ENCODE data around the gene MED12L.
"Not testable (repeated sequence)": the region's sequence is repeated elsewhere in the genome, so short reads cannot be mapped to it uniquely, and the experiment has no call there.

The MED12L gene

DNA sequence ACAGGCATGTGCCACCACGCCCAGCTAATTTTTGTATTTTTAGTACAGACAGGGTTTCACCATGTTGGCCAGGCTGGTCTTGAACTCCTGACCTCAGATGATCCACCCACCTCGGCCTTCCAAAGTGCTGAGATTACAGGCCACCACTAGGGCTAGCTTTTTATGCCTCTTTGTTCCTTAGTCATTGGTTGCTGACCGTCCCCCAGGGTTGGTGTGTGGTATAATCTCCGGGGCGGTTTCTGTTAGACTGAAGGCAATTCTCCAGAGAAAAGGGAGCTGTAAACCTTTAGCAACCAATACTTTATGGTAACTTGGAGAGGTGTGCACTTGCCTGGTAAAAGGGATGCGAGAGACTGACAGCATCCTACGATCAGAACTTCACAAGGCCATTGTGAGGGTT, 12.6 kb upstream of the MED12L start:
- H3K27ac ChIP-seq (ENCODE audit: low read depth in 2 of 2, low read length in 2 of 2); H3K36me3 ChIP-seq (ENCODE audit: control insufficient read depth in 2 of 2, insufficient read depth in 2 of 2, low read length in 2 of 2); H3K4me3 ChIP-seq (ENCODE audit: low read length in 2 of 2): not testable (repeated sequence)

DNA sequence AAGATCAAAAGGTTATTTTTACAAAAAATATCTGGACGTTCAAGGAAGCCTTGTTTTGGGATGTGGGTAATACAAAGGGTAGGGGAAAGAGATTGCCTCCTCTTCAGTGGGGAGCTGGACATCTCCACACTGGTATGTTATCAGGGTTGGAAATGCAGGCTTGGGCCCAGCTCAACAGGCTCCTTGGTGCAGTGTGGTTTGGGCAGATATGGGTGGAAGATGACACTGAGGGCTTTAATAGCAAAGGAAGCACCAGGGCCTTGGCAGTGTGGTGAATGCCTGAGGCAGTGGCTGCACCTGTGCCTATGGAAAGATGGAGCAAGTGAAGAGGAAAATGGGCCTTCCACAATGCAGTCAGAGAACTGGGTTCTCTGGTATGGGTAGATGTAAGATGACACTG, 11.2 kb upstream of the MED12L start:
- H3K4me3 ChIP-seq (ENCODE audit: low read length in 2 of 2) = no peak overlapping the region

More for the DNA sequence above, 12.6 kb upstream of the MED12L start:
- H3K27me3 ChIP-seq (ENCODE audit: control insufficient read depth in 2 of 2, insufficient read depth in 2 of 2, low read length in 2 of 2); H3K4me1 ChIP-seq (ENCODE audit: control insufficient read depth in 2 of 2, insufficient read depth in 2 of 2, low read length in 2 of 2); H3K9me3 ChIP-seq (ENCODE audit: control insufficient read depth in 2 of 2, low read length in 2 of 2); H3K9ac ChIP-seq (ENCODE audit: low read depth in 1 of 2, low read length in 2 of 2): not testable (repeated sequence)

DNA sequence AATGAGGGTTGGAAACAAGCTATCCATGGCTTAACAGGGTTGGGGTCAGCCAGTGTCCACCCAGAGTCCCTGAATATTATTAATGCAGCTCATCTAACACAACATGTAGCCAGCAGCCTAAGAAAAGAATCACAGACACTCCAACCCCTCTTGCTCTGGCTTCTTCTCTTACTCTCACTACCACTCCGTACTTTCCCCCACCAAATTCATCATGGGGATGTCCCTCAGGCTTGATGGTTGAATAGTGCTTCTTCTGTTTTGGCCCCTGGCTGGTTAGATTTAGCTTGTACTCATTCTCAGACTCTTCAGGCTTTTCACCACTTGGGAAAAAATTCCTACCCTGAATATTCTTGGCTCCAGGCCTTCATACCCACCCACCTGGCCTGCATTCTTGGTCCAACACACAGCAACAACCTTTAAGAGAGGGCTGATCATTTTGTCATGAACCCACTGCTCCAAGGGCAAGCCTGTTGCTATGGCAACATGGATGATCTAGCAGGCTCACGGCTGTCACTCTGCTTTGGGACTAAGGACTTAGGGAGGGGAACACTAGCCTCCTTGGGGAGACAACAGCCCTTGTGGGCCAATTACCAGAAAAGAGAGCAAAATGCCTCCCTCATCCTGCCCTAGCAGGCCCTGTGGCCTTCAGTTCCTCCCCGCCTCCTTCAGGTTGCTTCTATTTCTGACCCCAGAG, 9.4 kb upstream of the MED12L start:
- Histone ChIP-seq H3K9me3 (ENCODE audit: control insufficient read depth in 2 of 2, low read length in 2 of 2) (no peaks in the 10 kb centered on the region), H3K4me3 (ENCODE audit: low read length in 2 of 2) (no peak overlapping the region), H3K36me3 (ENCODE audit: control insufficient read depth in 2 of 2, insufficient read depth in 2 of 2, low read length in 2 of 2) (no peaks in the 10 kb centered on the region), H3K4me1 (ENCODE audit: control insufficient read depth in 2 of 2, insufficient read depth in 2 of 2, low read length in 2 of 2) (no peaks in the 10 kb centered on the region), H3K9ac (ENCODE audit: low read depth in 1 of 2, low read length in 2 of 2) (no peak overlapping the region), H3K27ac (ENCODE audit: low read depth in 2 of 2, low read length in 2 of 2) (no peak overlapping the region), H3K27me3 (ENCODE audit: control insufficient read depth in 2 of 2, insufficient read depth in 2 of 2, low read length in 2 of 2) (peaks cover 0 to 3% of the 10 kb centered on the region in 2 donors)

More for the DNA sequence above, 11.2 kb upstream of the MED12L start:
- no peaks in the 10 kb centered on the region for H3K27me3 ChIP-seq (ENCODE audit: control insufficient read depth in 2 of 2, insufficient read depth in 2 of 2, low read length in 2 of 2)
- H3K36me3 ChIP-seq (ENCODE audit: control insufficient read depth in 2 of 2, insufficient read depth in 2 of 2, low read length in 2 of 2) = no peaks in the 10 kb centered on the region
- H3K9ac ChIP-seq (ENCODE audit: low read depth in 1 of 2, low read length in 2 of 2) = no peak overlapping the region
- H3K4me1 ChIP-seq (ENCODE audit: control insufficient read depth in 2 of 2, insufficient read depth in 2 of 2, low read length in 2 of 2) = no peaks in the 10 kb centered on the region
- no peak overlapping the region for H3K27ac ChIP-seq (ENCODE audit: low read depth in 2 of 2, low read length in 2 of 2)
- H3K9me3 ChIP-seq (ENCODE audit: control insufficient read depth in 2 of 2, low read length in 2 of 2) = no peaks in the 10 kb centered on the region

DNA sequence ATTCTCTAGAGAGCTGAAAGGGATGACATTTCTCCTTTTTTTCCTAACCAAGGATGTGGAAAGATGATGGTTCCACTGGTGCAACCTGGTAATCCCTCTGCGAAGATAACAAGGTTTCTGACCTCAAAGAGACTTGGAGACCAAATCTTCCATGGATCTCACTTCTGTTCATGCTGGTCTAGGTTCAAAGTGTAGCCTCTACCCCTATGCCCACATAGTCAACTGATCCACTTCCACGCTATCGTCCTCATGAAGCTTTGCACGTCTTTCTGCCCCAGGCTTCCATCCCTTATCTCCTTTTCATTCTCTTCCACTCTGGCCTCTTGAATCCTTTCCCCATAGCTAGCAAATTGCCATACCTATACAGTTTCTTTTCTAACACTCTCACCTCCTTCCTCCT, 8.8 kb upstream of the MED12L start:
- H3K4me1 ChIP-seq (ENCODE audit: control insufficient read depth in 2 of 2, insufficient read depth in 2 of 2, low read length in 2 of 2) = no peaks in the 10 kb centered on the region
- no peaks in the 10 kb centered on the region for H3K9me3 ChIP-seq (ENCODE audit: control insufficient read depth in 2 of 2, low read length in 2 of 2)
- H3K9ac ChIP-seq (ENCODE audit: low read depth in 1 of 2, low read length in 2 of 2) = no peak overlapping the region
- no peak overlapping the region for H3K4me3 ChIP-seq (ENCODE audit: low read length in 2 of 2)
- peaks cover 0 to 3% of the 10 kb centered on the region in 2 donors for H3K27me3 ChIP-seq (ENCODE audit: control insufficient read depth in 2 of 2, insufficient read depth in 2 of 2, low read length in 2 of 2)
- no peaks in the 10 kb centered on the region for H3K36me3 ChIP-seq (ENCODE audit: control insufficient read depth in 2 of 2, insufficient read depth in 2 of 2, low read length in 2 of 2)
- no peak overlapping the region for H3K27ac ChIP-seq (ENCODE audit: low read depth in 2 of 2, low read length in 2 of 2)

DNA sequence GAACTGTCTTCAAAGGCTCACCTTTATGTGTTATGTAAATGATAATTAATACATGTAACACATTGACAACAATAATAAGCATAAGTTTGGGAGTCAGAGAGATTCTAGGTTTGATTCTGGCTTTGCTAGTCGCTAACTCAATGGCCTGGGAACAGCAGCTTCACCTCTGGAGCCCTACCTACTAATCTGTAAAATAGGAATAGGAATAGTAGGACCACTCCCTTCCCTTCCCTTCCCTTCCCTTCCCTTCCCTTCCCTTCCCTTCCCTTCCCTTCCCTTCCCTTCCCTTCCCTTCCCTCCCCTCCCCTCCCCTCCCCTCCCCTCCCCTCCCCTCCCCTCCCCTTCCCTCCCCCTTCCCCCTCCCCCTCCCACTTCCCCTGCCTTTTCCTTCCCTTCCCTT, 4.4 kb upstream of the MED12L start:
- not testable (repeated sequence) for H3K9ac ChIP-seq (ENCODE audit: low read depth in 1 of 2, low read length in 2 of 2); H3K4me3 ChIP-seq (ENCODE audit: low read length in 2 of 2); H3K36me3 ChIP-seq (ENCODE audit: control insufficient read depth in 2 of 2, insufficient read depth in 2 of 2, low read length in 2 of 2); H3K27ac ChIP-seq (ENCODE audit: low read depth in 2 of 2, low read length in 2 of 2); H3K9me3 ChIP-seq (ENCODE audit: control insufficient read depth in 2 of 2, low read length in 2 of 2); H3K4me1 ChIP-seq (ENCODE audit: control insufficient read depth in 2 of 2, insufficient read depth in 2 of 2, low read length in 2 of 2)
- H3K27me3 ChIP-seq (ENCODE audit: control insufficient read depth in 2 of 2, insufficient read depth in 2 of 2, low read length in 2 of 2) = peaks cover 9 to 14% of the 10 kb centered on the region in 2 donors

DNA sequence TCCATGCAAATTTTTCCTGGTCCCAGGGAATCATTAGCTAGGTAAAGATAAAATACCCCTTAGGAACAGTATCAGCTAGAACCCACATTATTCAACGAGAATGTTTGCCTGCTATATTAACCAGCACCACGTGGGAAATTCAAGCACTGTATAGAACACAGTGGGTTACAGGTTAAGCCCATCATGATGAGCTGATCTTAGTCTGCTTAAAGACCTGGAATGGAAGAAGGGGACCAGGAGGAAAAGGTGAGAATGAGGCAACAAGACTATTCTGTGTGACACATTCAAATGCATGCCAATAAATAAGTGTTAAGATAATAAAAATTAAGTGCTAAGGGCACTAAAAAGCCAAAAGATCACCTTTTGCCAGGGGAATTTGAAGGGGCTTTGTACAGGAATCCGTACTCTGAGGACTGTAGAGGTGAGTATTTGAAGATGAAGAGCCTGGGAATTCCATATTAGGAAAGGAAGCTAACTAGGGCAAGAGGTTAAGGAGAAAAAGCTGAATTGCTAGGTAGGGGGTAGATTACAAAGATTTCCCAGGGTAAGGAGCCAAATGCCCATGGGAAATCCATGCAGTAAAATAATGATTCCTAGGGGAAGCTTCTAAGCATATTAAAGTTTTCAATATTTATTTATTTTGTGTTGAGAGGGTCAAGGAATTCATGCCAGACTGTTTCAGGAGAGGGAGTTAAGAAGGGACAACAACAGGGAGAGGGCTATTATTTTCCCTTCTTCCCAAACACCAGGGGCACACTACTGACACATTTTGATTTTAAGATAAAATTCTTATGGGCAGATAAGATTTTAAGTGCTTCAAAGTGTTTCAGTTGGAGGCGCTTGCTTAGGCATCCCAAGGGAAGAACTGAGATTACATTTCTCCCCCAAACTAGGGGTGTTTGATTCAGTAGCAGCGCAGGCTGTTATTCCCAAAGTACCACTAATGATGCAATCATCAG, 2.3 kb upstream of the MED12L start:
- Histone ChIP-seq H3K4me1 (ENCODE audit: control insufficient read depth in 2 of 2, insufficient read depth in 2 of 2, low read length in 2 of 2) (peaks cover 2 to 11% of the 10 kb centered on the region in 2 donors), H3K27me3 (ENCODE audit: control insufficient read depth in 2 of 2, insufficient read depth in 2 of 2, low read length in 2 of 2) (peaks cover 11 to 17% of the 10 kb centered on the region in 2 donors), H3K9ac (ENCODE audit: low read depth in 1 of 2, low read length in 2 of 2) (no peak overlapping the region), H3K36me3 (ENCODE audit: control insufficient read depth in 2 of 2, insufficient read depth in 2 of 2, low read length in 2 of 2) (no peaks in the 10 kb centered on the region), H3K4me3 (ENCODE audit: low read length in 2 of 2) (no peak overlapping the region), H3K9me3 (ENCODE audit: control insufficient read depth in 2 of 2, low read length in 2 of 2) (no peaks in the 10 kb centered on the region), H3K27ac (ENCODE audit: low read depth in 2 of 2, low read length in 2 of 2) (no peak overlapping the region)

DNA sequence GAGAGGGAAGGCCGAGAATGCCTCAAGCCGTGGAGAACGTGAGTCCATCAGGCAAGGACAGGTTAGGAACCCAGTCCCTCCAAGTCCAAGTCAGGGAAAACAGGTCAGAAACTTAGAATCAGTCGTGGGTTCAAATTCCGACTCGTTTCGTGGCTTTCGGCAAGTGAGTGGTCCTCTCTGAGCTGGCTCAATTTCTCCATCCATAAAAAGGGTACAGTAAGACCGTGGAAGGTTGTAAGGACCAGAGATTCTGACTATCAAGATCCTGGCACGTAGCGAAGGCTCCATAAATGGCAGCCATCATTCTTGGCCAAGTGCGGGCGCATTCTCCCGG, 604 bp upstream of the MED12L start:
- H3K9ac ChIP-seq (ENCODE audit: low read depth in 1 of 2, low read length in 2 of 2) = no peak overlapping the region

DNA sequence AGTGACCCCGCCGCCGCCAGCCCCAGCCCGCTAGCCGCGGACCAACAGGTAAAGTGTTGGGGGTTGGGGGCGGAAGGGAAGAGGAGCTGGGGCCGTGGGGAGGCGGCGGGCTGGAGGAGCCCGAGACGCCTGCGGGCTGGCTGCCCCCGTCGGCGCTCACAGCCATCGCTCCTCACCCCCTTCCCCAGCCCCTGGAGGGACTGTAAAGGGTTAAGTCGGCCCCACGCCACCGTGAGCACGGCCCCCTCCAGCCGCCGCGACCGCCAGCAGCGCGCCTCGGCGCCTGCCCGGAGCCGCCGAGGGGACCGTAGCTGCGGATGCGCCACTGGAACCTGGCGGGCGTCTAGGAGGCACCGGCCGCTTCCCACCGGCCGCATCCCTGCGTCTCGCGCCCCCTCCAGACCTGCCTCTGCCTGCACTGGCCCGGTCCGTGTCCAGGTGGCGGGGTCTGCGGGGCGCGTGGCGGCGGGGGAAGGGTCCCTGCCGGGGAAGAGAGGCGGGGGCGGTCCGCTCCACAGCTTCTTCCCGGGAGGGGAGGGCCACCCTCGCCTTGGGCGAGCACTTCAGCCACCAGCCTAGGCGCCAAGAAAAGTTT, 522 bp downstream of the MED12L start:
- Histone ChIP-seq H3K9me3 (ENCODE audit: control insufficient read depth in 2 of 2, low read length in 2 of 2) (no peaks in the 10 kb centered on the region), H3K27ac (ENCODE audit: low read depth in 2 of 2, low read length in 2 of 2) (no peak overlapping the region), H3K4me3 (ENCODE audit: low read length in 2 of 2) (peak overlapping the region; percentile 64 to 66), H3K4me1 (ENCODE audit: control insufficient read depth in 2 of 2, insufficient read depth in 2 of 2, low read length in 2 of 2) (peaks cover 2 to 11% of the 10 kb centered on the region in 2 donors), H3K27me3 (ENCODE audit: control insufficient read depth in 2 of 2, insufficient read depth in 2 of 2, low read length in 2 of 2) (peaks cover 9 to 19% of the 10 kb centered on the region in 2 donors), H3K36me3 (ENCODE audit: control insufficient read depth in 2 of 2, insufficient read depth in 2 of 2, low read length in 2 of 2) (no peaks in the 10 kb centered on the region), H3K9ac (ENCODE audit: low read depth in 1 of 2, low read length in 2 of 2) (no peak overlapping the region)

More for the DNA sequence above, 604 bp upstream of the MED12L start:
- H3K36me3 ChIP-seq (ENCODE audit: control insufficient read depth in 2 of 2, insufficient read depth in 2 of 2, low read length in 2 of 2) = no peaks in the 10 kb centered on the region
- H3K27ac ChIP-seq (ENCODE audit: low read depth in 2 of 2, low read length in 2 of 2) = no peak overlapping the region
- peak overlapping the region; percentile 61 to 64 for H3K4me3 ChIP-seq (ENCODE audit: low read length in 2 of 2)
- H3K4me1 ChIP-seq (ENCODE audit: control insufficient read depth in 2 of 2, insufficient read depth in 2 of 2, low read length in 2 of 2) = peaks cover 2 to 11% of the 10 kb centered on the region in 2 donors
- H3K9me3 ChIP-seq (ENCODE audit: control insufficient read depth in 2 of 2, low read length in 2 of 2) = no peaks in the 10 kb centered on the region
- peaks cover 11 to 19% of the 10 kb centered on the region in 2 donors for H3K27me3 ChIP-seq (ENCODE audit: control insufficient read depth in 2 of 2, insufficient read depth in 2 of 2, low read length in 2 of 2)

DNA sequence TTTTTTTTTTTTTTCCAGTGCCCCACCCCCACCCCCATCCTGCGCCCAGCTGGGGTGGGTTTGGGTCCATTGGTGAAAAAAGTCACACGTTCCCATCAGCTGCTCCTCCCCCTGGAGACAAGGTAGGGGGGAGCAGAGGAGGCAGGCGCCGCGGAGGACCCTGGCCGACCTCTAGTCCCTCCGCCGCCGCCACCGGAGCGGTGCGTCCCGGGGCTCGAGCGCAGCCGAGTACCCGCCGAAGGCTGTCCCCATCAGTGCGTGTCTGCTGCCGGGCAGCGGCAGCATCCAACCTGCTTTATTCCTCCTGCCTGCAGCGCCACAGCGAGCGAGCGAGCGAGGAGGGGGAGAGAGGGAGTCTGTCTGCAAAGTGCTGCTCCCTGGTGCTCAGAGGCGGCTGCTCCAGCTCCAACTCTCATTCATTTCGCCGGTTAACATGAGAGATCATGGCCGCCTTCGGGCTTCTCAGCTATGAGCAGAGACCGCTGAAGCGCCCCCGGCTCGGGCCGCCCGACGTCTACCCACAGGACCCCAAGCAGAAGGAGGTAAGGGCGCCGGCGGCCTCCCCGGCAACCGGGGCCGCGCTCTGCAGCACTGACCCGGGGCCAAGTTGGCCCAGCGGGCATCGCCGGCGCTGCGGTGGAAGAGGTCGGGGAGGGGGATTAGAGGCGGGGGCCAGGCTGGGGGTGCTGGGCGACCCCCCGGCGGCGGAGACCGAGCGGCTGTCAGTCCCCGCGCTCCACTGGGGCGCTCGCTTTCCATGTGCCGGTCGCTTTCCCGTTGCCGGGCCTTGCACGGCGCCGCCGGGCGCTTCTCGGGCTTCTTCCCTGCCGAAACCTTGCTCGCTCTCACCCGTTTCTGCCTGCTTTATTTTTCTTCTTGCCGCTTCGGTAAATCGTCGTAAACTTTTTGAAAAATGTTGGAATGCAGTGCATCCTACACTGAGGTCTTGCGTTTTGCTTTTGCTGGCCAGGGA, 1.3 kb downstream of the MED12L start:
- Histone ChIP-seq H3K27ac (ENCODE audit: low read depth in 2 of 2, low read length in 2 of 2) (no peak overlapping the region), H3K27me3 (ENCODE audit: control insufficient read depth in 2 of 2, insufficient read depth in 2 of 2, low read length in 2 of 2) (peaks cover 9 to 19% of the 10 kb centered on the region in 2 donors), H3K4me3 (ENCODE audit: low read length in 2 of 2) (peak overlapping the region; percentile 50 to 66), H3K9ac (ENCODE audit: low read depth in 1 of 2, low read length in 2 of 2) (peak overlapping the region in 1 of 2 donors; percentile 30), H3K9me3 (ENCODE audit: control insufficient read depth in 2 of 2, low read length in 2 of 2) (no peaks in the 10 kb centered on the region), H3K4me1 (ENCODE audit: control insufficient read depth in 2 of 2, insufficient read depth in 2 of 2, low read length in 2 of 2) (peaks cover 2 to 11% of the 10 kb centered on the region in 2 donors), H3K36me3 (ENCODE audit: control insufficient read depth in 2 of 2, insufficient read depth in 2 of 2, low read length in 2 of 2) (no peaks in the 10 kb centered on the region)

Measured in mucosa of rectum (tissue), 2 donors.